HG03159 (cell line): ENCODE results near the gene FOXN3.

Experiments used
- ATAC-seq: cut with Tn5 transposase; IDR thresholded peaks from one replicate; pipeline ENCODE4 v1.9.1; 2021; ENCODE audit warnings: mild to moderate bottlenecking, moderate library complexity; ENCODE audit not compliant: unreplicated experiment

FOXN3 gene

DNA sequence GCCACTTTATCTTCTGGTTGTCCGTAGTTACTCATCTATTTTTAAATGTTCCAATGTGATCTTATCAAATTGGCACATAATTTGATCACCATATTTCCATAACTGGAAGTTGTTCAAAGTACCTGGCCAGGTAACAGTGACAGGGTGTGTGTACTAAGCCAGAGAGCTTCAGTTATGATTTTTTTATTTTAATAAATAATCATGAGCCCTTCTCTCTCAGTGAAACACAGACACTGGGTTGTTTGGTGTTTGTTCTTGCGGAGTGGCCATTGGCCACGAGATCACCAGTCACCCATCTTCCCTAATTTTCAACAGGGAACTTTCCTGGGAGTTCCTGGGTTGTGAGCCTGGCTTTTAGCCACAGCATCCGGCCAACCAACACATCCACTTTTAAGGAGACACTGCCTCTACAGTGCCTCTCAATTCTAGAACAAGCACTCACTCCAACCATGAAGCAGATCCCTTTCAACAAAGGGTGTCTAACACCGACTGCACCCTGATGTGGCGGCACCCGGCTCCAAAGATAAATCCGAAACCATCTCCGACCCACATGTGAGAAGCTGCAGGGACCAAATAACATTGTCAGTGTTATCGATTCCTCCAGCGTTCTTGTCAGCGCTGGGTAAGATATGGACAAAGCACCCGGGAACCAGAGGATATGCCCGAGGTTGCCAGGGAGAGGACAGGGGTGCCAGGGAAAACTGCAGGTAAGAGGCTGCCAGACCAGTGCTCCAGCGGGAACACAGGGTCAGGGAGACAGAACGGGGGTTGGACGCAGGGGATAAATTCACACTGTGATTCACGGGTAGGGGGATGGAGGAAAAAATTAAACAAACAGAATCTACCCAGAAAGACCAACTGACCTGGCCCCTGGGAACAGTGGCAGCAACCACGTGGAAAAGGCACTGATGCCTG lies 49.9 kb downstream of the FOXN3 start:
- no peak for ATAC-seq

DNA sequence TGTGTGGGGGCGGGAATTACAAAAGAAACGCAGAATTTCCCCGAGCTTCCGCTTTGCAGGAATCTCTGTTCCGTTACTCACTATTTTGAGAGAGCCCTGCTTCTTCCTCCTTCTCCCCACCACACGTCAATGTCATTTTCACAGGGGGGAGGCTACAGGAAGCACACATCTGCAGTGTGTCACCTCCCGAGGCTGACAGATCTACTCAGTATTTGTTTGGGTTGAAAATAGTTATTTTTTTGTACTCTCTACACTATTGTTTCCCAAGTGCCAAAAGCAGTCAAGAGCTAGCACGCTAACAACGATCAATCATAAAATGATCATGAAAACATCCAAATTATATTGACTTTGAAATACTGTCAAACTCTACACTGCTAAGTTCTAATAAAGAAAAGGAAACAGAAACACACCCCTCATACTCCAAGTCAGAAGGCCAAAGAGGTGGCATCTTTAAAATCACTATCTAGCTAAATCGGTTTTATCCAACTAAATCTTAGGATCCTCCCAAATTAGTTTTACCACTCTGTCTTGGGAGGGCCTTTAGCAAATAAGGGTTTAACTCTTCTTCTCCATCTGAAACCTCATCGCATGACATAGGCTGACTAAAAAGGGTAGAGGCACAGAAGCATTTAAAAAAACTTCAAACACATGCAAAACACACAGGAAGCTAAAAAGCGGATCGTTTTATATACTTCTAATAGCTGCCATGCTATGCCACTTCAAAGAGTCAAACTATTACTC lies 51.8 kb downstream of the FOXN3 start:
- ATAC-seq = peak; percentile 92

DNA sequence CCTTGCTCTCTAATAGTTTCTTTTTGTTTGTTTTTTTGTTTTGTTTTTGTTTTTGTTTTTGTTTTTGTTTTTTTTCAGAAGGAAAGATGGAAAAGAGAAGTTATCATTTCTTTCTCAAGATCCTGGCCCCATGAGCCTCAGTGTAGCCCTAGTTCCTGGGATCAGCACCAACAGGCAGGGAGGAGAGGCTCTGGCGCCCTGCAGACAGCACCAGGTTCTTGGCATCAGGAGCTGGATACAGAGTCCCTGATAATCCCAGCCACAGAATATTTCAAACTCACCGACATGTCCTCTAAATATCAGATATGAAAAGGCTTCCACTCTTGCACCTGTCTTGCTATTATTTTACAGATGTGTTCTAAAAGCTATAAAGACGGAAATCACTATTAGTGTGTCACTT lies 52.7 kb downstream of the FOXN3 start:
- no peak for ATAC-seq

DNA sequence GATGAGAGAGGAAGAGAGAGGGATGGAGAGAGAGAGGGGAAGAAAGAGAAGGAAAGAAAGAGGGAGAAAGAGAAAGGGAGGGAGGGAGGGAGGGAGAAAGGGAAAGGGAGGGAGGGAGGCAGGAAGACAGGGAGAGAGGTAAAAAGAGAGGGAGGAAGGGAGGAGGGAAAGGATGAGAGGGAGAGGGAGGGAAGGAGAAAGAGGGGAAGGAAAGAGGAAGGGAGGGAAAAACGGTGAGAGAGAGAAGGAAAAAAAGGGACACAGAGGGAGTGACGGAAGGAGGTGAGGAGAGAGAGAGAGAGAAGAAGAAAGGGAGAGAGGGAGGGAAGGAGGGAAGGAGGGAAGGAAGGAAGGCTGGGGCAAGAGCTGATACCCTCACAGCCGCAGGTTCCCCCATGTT lies 56.8 kb downstream of the FOXN3 start:
- ATAC-seq = no peak

DNA sequence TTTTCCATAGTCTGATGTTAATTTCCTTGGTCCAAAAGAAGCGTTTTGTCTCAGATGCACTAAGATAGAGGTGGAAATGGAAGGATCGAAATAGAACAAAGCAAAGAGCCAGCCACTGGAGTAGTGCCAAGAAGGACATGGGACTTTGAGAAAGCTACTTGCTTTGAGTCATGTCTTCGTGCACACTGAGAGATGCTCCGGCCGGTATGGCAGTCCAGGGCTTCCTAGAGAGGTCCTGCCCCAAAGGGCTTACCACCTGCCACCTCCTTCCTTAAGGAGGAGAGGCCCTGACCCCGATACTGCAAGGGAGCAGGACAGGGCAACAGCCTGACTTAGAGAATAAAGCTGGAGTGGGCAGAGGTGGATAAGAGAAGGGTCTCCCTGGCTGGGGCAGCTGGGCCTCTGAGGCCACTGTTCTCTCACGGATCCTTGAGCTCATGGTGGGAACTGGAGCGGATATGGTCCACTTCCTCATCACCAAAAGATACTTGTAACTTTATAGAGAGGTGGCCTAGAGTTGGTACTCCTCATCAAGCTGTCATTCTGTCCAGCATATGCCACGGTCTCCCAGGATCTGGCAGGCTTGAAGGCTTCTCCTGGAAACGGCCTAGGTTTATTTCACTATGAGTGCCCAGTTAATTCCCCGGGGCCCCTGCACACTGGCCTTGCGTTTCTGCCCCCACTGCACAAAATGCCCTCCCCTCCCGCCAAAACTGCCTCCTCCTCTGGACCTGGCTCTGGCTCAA lies 57.4 kb downstream of the FOXN3 start:
- ATAC-seq = no peak

DNA sequence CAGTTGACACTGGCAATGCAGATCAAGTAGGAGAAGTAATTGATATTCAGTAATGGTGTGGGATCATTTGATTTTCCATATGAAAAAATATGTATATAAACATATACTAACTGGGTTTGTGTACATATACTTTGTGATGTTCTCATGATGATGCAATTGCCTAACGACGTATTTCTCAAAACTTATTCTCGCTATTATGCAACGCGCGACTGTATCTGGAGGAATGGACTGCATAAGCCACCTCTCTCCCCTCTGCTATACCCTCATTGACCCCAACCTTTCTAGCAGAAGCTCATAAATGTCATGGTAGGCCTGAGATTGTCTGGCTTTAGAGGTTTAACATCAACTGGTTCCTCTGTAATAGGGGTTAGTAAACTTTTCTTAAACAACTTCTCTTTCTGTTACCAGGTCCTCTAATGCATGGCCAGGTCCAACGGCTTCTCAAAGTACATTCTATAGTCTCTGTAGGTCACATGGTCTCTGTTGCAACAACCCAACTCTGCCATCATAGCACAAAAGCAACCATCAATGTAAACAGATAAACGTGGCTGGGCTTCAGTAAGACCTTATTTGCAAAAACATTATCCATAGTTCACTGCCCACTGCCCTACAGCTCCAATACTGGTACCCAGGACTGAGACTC lies 59.3 kb downstream of the FOXN3 start:
- ATAC-seq = no peak

DNA sequence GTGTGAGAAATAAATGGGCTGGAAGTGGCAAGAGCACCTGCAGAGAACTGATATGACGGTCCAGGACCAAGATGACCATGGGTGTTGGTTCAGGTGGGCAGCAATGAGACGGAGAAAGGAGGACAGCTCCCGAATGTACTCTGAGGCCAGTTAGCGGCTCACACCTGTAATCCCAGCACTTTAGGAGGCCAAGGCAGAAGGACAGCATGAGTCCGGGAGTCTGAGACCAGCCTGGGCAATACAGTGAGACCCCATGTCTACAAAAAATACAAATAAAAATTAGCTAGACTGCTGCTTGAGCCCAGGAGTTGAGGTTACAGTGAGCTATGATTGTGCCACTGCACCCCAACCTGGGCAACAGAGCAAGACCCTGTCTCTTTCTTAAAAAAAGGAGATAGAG lies 60.1 kb downstream of the FOXN3 start:
- ATAC-seq = no peak

DNA sequence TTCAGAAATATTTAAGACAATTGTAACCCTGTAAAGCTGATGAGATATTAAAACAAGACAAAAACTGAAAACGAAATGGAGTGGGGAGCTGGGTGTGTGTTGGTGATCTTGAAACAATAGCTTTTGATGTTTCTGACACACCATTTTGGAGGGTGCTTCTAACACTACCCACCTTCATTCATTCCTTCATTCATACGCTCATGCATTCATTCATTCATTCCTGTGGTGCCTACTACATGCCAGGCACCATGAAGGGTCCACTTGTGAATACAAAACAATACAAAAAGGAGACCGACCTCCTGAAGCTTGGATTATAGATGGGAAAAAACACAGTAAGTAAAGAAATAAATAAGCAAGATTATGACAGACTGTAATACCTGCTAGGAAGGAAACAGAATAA lies 60.5 kb downstream of the FOXN3 start:
- ATAC-seq = no peak

DNA sequence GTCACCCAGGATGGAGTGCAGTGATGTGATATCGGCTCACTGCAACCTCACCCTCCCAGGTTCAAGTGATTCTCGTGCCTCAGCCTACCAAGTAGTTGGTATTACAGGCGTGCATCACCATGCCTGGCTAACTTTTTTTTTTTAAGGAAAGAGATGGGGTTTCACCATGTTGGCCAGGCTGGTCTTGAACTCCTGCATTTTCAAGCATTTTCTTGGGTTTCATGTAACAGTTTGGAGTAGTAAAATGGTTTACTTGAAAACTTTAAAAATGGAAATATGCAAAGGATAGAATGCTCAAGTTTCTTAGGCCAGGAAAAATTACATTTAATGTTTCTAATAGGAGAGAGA lies 63.3 kb downstream of the FOXN3 start:
- no peak for ATAC-seq

DNA sequence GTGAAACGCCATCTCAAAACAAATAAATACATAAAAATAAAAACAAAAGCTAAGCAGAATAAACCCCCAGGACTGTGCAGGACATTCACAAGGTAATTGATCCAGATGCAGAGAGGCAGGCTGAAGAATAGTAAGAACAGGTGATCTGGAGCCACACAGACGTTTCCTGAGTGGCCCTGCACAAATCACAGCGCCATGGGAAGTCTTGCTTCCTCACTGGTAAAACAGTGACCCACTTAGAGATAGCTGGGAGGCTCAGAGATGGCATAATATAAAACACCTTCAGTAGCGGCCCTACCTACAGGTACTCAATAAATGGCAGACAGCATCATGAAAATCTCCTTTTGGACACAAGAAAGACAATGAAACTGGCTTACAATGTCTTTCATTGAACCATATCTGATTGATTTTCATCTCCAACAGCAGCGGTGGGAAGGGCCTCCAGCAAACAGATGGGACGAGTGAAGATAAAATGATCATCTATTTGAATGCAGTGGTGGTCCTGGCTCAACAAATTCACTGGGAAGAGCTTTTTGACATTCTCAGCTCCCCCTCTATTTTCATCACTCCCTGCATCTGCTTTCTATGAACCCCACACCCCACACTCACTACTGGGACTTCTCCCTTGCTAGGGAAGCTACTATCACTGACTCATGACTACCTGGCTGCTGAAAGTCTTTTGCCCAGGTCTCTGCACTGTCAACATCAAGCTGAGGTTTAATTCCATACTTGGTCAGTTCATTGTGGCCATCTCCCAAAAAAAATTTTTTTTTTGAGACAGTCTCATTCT lies 63.9 kb downstream of the FOXN3 start:
- ATAC-seq = no peak

DNA sequence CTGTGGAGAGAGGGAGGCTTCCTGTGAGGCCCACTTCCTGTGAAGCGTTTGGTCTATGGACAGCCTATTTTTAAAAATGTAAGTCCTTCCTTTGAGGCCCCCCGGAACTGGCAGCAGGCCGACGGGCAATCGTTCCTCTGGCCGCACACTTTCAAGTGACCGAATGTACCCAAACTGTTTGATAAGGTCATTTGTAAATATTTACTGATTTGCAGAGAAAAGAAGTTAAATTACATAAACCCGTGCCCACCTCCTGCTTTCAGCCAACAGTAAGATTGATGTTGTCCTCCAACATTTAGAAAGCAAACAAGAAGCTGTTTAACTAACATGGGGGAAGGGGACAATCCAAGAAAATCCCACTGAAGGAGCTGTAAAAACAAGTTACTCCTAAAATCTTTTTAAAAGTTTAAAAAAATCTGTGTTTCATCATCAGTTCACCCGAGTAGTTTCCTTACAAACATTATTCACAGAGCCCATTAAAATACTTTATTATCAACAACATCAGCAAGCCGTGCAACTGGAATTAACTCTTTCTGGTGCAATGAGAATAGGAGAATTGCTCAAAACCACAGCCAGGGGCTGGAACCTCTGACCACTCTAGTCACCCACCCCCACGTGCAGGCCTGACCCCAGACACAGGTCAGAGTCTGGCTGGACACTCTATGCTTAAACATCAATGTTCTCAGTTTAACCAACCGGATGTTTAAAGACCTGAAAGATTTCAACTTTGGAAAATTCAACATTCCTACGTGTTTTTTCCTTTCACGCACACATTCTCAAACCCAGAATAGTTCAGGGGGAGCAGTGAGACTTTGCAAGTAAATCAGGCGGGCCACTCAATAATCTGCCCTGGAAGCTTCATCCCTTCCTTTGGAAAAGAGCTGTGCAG lies 65.3 kb downstream of the FOXN3 start:
- peak; percentile 76 for ATAC-seq

DNA sequence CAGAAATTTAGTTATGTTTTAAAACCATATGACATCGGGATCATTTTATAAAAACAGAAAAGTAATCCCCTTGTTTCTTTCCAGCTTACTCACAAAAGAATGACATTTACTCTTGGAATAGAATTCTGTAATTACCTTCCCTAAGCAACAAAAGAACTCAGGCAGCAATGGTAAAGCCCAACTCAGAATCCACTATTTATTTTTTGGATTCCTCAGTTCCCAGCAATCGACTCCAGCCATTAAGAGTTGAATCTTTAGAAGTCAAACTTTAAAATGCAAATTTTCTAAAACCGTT lies 65.9 kb downstream of the FOXN3 start:
- no peak for ATAC-seq

DNA sequence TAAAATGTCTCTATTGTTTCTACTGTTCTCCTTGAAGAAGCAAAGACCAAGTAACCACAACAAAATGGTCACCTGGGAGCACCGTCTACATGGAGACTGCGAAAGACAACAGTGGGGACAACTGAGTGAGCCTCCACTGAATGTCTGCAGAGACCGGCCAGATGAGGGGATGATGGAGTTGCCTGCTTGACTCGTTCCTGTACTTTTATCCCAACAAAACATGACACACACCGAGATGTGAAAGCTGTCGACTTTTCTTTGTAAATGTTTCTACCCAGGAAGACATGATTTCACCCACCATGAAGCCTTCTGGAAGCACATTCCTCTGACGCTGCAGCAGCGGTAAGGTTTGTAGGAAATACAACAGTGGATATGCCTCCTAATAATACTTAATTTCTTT lies 66.9 kb downstream of the FOXN3 start:
- ATAC-seq = no peak

DNA sequence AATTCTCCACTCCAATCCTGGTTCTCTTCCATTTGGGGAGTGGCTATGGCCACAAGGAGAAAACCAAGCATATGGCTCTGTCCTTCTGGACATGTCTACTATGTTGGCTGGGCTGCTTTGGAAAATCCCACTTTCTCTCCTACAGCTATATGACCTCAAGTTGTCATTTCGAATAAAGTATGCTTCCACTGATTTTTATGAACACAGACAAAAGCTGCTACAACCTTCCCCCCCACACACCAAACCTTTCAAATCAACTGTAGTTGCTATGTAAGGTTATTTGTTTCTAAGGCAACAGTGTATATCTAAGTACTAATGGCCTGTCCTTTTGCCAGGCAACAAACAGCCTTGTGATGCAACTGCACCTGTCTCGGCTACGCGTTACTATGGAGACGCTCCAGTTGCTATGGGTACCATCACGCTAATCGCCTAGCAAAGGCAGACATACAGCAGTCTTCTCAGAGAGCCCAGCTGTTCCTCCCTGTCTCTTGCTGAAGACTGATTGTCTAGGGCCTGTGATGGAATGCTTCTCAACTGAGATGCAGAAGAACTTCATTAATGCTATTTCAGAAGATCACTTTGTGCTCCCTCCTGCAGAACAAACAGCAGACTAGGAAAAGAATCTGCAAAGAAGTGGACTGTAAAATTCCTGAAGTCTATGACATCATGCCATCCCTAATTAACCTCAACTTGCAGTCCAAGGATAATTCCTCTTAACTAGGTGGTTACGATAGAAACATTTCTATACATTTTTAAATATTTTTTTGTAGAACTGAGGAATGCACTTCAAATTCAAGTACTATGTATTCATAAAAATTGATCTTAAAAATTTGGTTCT lies 67.6 kb downstream of the FOXN3 start:
- no peak for ATAC-seq

DNA sequence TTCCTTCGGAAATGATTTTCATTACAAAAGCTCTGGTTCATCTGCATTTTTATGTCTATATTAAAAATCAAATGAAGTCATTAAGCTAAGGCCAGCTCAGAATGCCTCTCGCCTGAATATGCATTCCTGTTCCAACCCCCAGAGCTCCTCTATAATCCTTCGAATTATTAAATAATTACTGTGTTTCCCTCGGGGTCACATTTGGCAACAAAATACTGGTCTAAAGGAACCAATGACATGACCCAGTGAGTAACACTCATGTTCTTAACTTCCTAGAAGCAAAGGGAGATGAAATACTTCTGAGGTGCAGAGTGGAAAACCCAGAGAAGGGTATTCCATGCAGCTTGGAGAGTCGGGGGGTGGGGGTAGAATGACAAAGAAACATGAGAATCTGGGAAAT lies 68.3 kb downstream of the FOXN3 start:
- ATAC-seq = no peak

DNA sequence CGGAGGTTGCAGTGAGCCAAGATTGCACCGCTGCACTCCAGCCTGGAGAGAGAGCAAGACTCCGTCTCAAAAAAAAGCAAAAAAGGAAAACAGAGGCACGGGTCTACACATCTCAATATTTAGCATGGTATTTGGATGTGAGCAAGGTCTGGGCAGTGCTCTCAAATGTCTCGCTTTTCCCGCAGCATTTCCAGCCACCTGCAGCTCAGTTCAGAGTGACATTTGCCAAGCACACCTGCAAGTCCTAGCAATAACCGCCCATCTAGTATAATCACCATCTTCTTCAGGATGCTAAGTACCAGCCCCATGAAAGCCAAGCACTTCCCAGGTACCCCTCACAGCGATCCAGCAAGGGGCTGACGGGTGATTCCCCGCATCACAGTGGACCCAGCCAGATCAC lies 69.1 kb downstream of the FOXN3 start:
- no peak for ATAC-seq

DNA sequence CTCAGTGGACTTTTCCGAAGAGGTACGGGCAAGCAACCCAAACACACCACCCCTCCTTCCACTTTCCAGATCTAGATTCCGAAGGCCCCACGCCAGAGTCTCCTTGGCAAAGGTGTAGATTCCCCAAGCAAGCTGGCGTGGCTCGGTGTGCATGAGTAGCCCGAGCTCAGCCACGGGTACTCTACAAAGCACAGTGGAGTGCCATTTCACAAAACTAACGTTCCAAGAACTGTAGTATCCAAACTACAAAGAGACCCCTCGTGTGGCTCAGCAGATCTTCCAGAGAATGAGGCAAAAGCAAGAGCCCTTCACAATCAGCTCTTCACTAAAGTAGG lies 72.1 kb downstream of the FOXN3 start:
- no peak for ATAC-seq

DNA sequence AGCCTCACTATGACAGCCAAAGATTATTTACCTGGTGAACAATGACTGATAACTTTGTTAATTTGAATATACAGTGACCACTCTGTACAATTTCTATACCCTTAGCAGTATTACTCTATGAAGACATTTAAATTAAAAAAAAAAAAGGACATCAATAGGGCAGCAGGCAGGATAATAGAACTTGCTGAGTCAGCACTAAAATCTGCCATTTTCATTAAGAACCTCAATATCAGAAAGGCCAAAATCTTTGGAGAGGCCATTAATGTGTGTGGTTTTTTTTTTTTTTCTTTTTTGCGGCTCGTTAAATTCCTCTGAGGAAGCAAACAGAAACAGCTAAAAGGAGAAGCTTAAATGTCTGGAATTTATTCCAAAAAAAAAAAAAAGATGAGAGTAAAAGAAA lies 73.7 kb downstream of the FOXN3 start:
- no peak for ATAC-seq

DNA sequence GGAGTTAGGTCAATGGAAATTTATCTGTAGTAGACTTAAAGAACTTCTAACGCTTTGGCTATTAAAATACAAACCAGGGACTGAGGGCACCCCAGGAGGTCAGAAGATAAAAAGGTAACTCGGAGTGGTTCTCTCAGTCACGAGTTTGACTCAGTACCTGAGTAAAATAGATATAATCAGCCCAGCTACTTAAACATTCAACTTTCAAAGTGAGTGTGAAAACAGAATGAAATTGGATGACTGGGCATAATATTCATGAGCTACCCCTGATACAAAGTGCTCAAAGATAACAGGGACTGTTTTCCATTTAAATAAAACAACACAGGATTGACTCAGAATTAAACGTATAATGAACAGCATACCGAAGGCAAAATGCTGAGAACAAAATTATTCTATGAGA lies 75.0 kb downstream of the FOXN3 start:
- ATAC-seq = no peak
